ENCODE data around the gene GSTT4. TPM values are rescaled to one million over a fixed set of nuclear protein-coding genes. Genes with fewer than 3 reads are reported as not detected.
"Not testable (repeated sequence)": the region's sequence is repeated elsewhere in the genome, so short reads cannot be mapped to it uniquely, and the experiment has no call there.

GSTT4 gene
- total RNA-seq, 2 experiments from 2014 or later, result not detected

DNA sequence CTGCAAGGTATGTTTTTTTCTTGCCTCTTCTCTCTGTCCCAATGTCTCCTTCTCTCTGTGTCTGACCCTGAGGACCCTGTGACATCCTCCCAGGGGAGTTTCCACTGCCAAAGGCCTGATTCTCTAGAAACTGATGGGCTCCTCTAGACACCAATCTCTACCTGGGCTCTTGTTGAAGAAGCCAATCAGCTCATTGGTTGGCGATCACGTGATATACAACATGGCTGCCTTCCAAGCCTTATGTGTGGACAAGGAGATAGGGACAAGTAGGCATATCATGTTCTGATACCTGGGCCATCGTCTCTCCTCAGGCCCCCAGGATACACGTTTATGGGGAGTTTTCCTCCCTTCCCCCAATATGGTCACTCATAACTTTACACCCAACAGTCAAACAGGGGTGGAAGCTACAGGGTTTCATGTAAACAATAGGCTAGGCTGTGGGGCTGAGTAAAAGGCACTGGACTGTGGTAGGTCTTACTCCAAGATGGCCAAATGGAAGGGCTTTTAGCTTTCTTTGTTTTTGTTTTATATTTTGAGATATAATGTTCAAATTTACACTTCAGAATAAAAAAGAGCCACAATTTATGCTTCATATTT is 11.6 kb downstream of the GSTT4 start:
- H3K36me3 Mint-ChIP-seq; POLR2A ChIA-PET; H3K4me1 Mint-ChIP-seq; H3K27ac Mint-ChIP-seq; ATAC-seq (ENCODE audit: low read depth); H3K27me3 Mint-ChIP-seq; H3K4me3 Mint-ChIP-seq; DNase-seq; H3K9me3 Mint-ChIP-seq: not testable (repeated sequence)

DNA sequence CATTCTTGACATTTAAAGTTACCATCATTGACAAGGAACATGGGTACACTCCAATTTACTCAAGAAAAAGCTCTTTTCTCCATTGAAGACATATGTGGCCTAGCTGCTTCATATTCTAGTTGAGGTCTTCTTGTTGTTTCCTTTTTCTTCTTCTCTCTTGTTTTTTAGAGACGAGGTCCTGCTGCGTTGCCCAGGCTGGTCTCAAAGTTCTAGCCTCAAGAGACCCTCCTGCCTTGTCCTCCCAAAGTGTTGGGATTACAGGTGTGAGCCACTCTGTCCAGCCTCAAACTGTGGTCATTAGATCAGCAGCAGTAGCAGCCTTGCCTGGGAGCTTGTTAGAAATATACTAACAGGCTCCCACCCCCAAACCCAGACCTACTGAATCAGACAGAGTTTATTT is 12.2 kb downstream of the GSTT4 start:
- POLR2A ChIA-PET; H3K27me3 Mint-ChIP-seq; H3K36me3 Mint-ChIP-seq; H3K4me1 Mint-ChIP-seq; H3K27ac Mint-ChIP-seq; H3K4me3 Mint-ChIP-seq; DNase-seq; ATAC-seq (ENCODE audit: low read depth); H3K9me3 Mint-ChIP-seq: not testable (repeated sequence)

DNA sequence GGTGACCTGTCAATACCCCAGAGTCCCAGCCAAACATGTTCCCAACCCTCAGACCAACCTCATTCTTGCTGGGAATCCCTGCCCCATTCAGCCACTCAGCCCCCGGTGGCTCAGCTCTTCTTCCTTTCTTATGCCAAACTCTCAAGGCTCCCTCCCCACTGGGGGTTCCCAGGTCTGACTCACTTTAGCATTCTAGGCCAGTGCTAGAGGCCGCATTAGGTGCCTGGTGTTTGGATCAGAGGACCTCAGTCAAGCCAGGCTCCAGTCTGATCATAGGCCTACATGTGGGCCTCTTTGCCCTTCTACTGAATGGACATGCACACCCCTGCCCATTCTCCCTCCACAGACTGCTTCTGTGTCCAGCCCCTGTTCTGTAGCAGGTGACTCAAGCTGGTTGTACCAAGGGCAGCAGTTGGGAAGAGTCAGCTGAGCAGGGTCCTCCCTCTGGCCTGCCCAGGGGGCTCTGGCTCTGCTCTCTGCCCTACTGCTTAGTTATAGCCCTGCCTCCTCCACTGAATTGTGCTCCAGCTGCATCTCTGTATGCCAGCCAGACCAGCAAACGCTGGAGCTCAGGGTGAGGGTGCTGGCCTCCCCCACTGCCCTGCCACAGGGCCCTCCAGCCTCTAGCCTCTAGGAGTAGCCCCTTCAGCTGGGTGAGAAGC is 15.5 kb downstream of the GSTT4 start:
- H3K4me1 Mint-ChIP-seq; H3K36me3 Mint-ChIP-seq; H3K27ac Mint-ChIP-seq; POLR2A ChIA-PET; H3K27me3 Mint-ChIP-seq; ATAC-seq (ENCODE audit: low read depth); H3K9me3 Mint-ChIP-seq; DNase-seq; H3K4me3 Mint-ChIP-seq: not testable (repeated sequence)

DNA sequence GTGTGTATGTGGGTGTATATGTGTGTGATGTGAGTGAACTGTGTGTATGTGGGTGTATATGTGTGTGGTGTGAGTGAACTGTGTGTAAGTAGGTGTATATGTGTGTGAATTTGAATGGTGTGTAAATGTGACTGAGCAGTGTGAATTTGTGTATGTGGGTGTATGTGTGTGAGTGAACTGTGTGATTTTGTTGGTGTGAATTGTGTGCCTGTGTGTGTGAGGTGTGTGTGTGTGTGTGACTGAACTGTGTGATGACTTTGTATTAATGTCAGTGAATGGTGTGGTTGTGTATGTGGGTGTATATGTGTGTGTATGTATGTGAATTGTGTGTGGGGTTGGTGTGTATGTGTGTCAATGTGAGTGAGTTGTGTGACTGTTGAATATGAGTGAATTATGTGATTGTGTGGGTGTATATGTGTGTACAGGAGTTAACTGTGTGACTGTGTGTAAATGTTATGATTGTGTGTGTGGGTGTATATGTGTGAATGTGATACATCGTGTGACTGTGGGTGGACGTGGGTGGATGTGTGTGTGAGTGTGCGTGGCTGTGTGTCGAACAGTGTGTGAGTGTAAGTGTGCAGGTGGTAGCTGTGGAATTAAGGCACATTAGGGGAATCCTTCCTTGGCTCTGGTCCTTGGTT is 18.6 kb downstream of the GSTT4 start:
- POLR2A ChIA-PET; ATAC-seq (ENCODE audit: low read depth); H3K4me1 Mint-ChIP-seq; H3K27me3 Mint-ChIP-seq; DNase-seq; H3K9me3 Mint-ChIP-seq; H3K36me3 Mint-ChIP-seq; H3K27ac Mint-ChIP-seq; H3K4me3 Mint-ChIP-seq: not testable (repeated sequence)

DNA sequence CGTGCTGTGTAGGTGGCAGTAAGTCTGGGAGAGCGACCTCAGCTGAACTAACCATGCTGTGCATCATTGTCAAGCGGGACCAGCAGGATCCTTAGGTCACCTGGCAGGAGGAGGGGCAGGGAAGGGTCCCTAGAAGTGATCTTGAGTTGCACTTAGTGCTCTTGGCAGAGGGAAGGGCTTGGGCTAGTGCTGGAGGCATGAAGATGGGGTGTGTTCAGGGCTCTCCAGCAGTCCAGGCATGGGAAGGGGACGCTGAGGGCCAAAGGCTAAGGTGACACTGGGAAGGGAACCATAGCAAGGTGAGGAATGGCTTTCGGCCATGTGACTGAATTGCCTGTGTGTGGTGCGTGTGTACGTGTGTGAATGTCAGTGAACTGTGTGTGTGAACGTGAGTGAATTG is 19.2 kb downstream of the GSTT4 start:
- ATAC-seq (ENCODE audit: low read depth); H3K4me1 Mint-ChIP-seq; H3K27ac Mint-ChIP-seq; H3K4me3 Mint-ChIP-seq; DNase-seq; H3K27me3 Mint-ChIP-seq; POLR2A ChIA-PET; H3K36me3 Mint-ChIP-seq; H3K9me3 Mint-ChIP-seq: not testable (repeated sequence)

DNA sequence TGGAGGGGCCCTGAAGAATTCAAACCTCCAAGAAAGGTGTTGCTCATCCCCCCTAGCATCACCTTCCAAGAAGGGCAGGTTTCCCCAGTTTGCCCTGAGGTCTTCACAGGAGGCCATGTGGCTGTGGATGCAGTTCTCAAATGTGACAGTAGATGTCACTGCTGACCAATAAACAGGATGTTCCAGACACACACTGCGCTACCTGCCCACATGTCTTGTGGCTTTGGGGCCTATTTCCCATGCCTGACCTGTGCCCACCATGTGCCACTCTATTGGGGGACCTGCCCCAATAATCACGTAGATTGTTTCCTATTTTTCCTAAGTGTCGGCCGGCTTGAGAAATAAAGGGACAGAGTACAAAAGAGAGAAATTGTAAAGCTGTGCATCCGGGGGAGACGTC is 20.8 kb downstream of the GSTT4 start:
- ATAC-seq (ENCODE audit: low read depth) (no peak), DNase-seq (no peak)
- POLR2A ChIA-PET, result no interaction called here
- Mint-ChIP-seq H3K36me3 (no peaks in the 10 kb centered on the region), H3K27me3 (no peaks in the 10 kb centered on the region), H3K4me1 (no peaks in the 10 kb centered on the region), H3K4me3 (no peak overlapping the region), H3K27ac (no peak overlapping the region), H3K9me3 (no peaks in the 10 kb centered on the region)

DNA sequence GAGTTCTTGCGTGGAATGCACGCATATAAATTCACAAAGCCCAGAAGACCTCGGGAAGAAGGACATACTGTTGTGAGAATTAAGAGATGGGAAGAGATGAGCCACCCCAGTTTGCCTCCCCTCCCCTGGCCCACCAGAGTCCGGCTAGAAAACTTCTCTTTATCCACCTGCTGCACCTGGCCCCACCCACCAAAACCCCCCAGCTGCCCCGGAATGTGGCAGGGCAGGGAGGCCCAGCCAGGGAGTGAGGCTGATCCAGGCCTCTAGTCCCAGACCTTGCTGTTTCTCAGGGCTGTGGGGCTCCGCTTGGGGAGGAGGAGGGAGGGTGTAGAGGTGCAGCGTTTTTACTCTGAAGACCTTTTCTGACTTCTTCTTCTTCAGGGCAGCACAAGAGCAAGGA is 24.7 kb downstream of the GSTT4 start:
- not testable (repeated sequence) for DNase-seq

DNA sequence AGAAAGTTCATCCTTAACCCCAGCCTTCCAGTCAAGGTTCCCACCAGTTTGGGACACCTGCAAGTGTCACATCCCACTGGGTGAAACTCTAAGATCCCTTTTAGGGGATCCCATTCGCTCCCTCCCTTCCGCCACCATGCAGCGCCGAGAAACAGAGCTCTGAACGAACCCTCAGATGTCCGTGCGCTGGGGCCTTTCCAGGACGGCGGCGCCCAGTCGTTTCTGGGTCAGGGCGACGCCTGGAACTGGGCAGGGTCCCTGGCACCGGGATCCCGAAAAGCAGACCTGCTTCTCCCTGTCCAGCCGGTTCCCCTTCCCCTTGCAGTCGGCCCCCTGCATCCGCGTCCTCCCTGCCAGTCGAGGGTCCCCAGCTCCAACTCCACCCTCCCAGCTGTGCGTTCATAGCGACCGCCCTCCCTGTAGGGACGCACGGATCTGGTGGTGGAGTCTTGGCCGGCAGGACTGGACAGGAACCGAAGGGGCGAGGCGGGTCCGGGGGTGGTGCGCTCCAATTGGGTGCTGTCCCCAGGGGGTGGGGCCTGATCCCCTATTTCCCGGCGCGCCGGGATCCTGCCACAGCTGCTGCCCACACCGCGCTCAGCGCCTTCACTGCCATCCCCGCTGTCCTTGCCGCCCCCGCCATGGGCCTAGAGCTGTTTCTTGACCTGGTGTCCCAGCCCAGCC is 25.6 kb downstream of the GSTT4 start, which contains the start of gene GSTT2:
GSTT2 (plus strand) TSS at position 578 of the 684 bp plus-strand sequence.
- H3K27me3 Mint-ChIP-seq, H3K4me3 Mint-ChIP-seq, H3K4me1 Mint-ChIP-seq, H3K9me3 Mint-ChIP-seq, H3K36me3 Mint-ChIP-seq, DNase-seq, POLR2A ChIA-PET, H3K27ac Mint-ChIP-seq: not testable (repeated sequence)
- ATAC-seq (ENCODE audit: low read depth), result peak; percentile 22

More for the DNA sequence above, 24.7 kb downstream of the GSTT4 start:
- H3K4me1 Mint-ChIP-seq; H3K9me3 Mint-ChIP-seq; POLR2A ChIA-PET; H3K4me3 Mint-ChIP-seq; ATAC-seq (ENCODE audit: low read depth); H3K27ac Mint-ChIP-seq; H3K27me3 Mint-ChIP-seq; H3K36me3 Mint-ChIP-seq: not testable (repeated sequence)

DNA sequence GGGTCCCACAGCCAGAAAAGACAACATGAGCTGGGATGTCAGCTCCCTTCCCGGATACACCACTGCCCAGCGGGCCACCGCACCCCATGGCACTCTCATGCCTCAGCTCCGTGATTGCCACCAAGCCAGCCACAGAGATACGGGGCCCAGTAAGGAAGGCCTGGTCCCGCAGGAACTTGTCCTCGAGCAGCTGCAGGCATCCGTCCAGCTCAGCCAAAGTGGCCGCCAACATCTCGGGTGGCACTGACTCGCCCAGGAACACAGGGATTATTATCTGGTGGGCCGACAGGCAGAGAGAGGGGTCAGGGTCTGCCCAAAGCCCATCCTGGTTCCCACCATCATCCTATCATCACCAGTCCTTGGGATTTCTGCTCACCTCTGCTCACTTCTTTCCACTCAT is 27.9 kb downstream of the GSTT4 start:
- H3K4me1 Mint-ChIP-seq; DNase-seq; H3K27me3 Mint-ChIP-seq; H3K9me3 Mint-ChIP-seq; H3K4me3 Mint-ChIP-seq; POLR2A ChIA-PET; H3K27ac Mint-ChIP-seq; ATAC-seq (ENCODE audit: low read depth); H3K36me3 Mint-ChIP-seq: not testable (repeated sequence)

DNA sequence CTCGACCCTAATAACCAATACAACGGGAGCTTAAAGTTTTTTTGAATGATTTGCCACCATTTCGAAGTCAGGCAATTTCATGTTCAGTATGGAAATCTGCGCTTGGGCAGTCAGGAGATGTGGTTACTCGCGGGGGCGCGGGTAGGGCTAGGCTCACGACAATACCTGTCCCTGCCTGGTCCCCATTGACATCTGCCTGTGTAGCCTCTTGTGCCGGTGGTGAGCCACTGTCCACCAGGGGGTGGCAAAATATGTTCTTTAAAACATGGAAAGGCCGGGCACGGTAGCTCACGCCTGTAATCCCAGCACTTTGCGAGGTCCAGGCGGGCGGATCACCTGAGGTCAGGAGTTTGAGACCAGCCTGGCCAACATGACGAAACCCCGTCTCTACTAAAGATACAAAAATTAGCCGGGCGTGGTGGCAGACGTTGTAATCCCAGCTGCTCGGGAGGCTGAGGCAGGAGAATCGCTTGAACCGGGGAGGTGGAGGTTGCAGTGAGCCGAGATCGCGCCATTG is 30.4 kb downstream of the GSTT4 start:
- H3K4me3 Mint-ChIP-seq, H3K27me3 Mint-ChIP-seq, DNase-seq, H3K27ac Mint-ChIP-seq, POLR2A ChIA-PET, H3K9me3 Mint-ChIP-seq: not testable (repeated sequence)
- ATAC-seq (ENCODE audit: low read depth), result peak; percentile 35
- H3K4me1 Mint-ChIP-seq, result peaks cover 12% of the 10 kb centered on the region
- H3K36me3 Mint-ChIP-seq, result peaks cover 14% of the 10 kb centered on the region

DNA sequence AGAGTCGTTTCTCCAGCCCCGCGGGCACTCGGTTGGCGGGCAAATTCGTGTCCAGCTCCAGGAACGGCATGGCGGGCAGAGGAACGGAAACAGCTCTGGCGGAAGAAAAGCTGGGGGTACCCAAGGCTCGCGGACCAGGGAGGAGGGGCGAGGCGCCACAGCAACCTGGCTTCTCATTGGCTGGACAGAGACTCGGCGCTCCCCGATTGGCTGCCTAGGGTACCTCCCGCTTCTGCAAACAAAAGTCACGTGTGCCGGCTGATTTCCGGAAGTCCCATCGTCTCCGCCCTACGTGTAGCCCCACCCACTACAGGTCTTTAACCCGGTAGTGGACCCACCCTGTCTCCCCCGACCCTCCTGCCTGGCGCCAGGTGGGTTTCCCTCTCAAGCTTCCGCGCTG is 30.9 kb downstream of the GSTT4 start, which contains the start of gene DDT:
DDT (minus strand) TSS at position 97 of the 400 bp plus-strand sequence; CDS start at position 70, 27 bp downstream.
- POLR2A ChIA-PET, result not testable (repeated sequence)

DNA sequence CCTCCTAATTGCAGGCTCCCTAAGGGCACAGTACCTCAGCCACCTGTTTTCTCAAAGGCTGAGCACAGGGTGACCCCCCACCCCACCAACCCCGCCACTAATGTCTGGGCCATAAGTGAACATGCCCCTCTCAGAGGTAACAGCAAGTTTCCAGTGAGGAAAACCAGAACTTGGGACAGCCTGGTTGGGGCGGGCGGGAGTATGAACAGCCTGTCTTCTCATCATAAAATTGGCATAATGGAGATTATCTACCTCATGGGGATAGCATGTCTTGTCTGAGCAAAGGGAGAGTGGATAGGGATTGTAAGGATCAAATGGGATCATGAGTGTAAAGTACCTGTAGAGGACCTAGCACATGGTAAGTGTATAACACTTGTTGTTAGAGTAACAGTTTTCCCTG is 33.3 kb downstream of the GSTT4 start:
- H3K9me3 Mint-ChIP-seq; H3K4me3 Mint-ChIP-seq; DNase-seq; POLR2A ChIA-PET; H3K27me3 Mint-ChIP-seq; H3K27ac Mint-ChIP-seq; ATAC-seq (ENCODE audit: low read depth): not testable (repeated sequence)
- peaks cover 24% of the 10 kb centered on the region for H3K36me3 Mint-ChIP-seq
- H3K4me1 Mint-ChIP-seq, result peaks cover 15% of the 10 kb centered on the region

More for the DNA sequence above, 30.9 kb downstream of the GSTT4 start, which contains the start of gene DDT:
- not testable (repeated sequence) for H3K27ac Mint-ChIP-seq, DNase-seq, H3K9me3 Mint-ChIP-seq, H3K4me3 Mint-ChIP-seq, H3K27me3 Mint-ChIP-seq
- ATAC-seq (ENCODE audit: low read depth), result peak; percentile 98
- H3K36me3 Mint-ChIP-seq, result peaks cover 19% of the 10 kb centered on the region
- H3K4me1 Mint-ChIP-seq, result peaks cover 15% of the 10 kb centered on the region

DNA sequence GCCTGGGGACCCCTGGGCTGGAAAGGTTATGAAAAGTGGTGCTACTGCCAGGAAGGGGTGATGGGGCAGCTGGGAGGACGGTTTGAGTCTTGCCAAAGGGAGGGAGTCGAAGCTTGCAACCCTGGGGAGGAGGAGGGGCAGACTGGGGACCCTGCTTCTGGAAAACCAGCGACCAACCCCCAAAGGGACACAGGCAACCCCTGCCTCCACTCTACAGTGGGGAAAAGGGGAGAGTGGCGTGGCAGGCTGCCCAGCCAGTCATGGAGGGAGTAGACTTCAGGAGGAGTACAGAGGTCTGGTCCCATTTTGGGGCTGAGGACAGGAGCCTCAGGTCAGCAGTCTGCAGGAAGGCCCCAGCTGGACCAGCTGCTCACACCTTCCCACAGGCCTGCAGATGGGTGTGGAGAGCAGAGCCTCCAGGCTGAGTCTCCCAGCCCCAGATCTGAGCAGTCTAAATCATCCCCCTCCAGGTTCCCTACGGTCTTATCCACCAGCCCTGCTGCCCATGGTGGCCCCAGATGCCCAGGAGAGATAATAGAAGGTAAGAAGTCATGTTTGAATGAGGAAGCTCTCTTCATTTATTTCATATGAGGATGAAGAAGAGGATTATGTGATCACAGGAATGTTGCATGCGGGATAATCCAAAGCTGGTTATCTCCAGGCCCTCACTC is 34.3 kb downstream of the GSTT4 start:
- no peak for ATAC-seq (ENCODE audit: low read depth)
- H3K4me3 Mint-ChIP-seq, result no peak overlapping the region
- H3K27ac Mint-ChIP-seq, result no peak overlapping the region
- DNase-seq, result no peak
- no peaks in the 10 kb centered on the region for H3K27me3 Mint-ChIP-seq
- H3K9me3 Mint-ChIP-seq, result no peaks in the 10 kb centered on the region
- H3K36me3 Mint-ChIP-seq, result peaks cover 24% of the 10 kb centered on the region
- POLR2A ChIA-PET, result interaction anchor here (0.6 to 1.4 kb wide), 2 partner anchors 52 to 57 kb away, joined by 3 read pairs; no protein-coding TSS in a partner anchor
- peaks cover 15% of the 10 kb centered on the region for H3K4me1 Mint-ChIP-seq
